HG02884 (cell line): ENCODE results near the gene P2RX6.
"Not testable (repeated sequence)": the region's sequence is repeated elsewhere in the genome, so short reads cannot be mapped to it uniquely, and the experiment has no call there.

Experiments used
- ATAC-seq: cut with Tn5 transposase; IDR thresholded peaks from one replicate; pipeline ENCODE4 v1.9.1; 2021; ENCODE audit warnings: mild to moderate bottlenecking, moderate library complexity; ENCODE audit not compliant: unreplicated experiment

P2RX6 gene

GRCh38 chr22:21030621-21031544 lies 15.9 kb downstream of the P2RX6 start:
- no peak for ATAC-seq

GRCh38 chr22:21031545-21032036 lies 16.6 kb downstream of the P2RX6 start:
- ATAC-seq: no peak

- ATAC-seq: no peak
These were observed 17.3 kb downstream of the P2RX6 start, which contains the start of gene SLC7A4 for GRCh38 chr22:21032037-21032867. Gene SLC7A4, minus strand, starts transcription at chr22:21032561. Its CDS starts 749 bp downstream, at chr22:21031812.

- ATAC-seq: no peak
These were observed 18.1 kb downstream of the P2RX6 start for GRCh38 chr22:21032868-21033688.

- no peak for ATAC-seq
These were observed 18.9 kb downstream of the P2RX6 start for GRCh38 chr22:21033895-21034294.

- ATAC-seq: no peak
These were observed 20.0 kb downstream of the P2RX6 start for GRCh38 chr22:21034989-21035388.

- no peak for ATAC-seq
These were observed 23.4 kb downstream of the P2RX6 start for GRCh38 chr22:21038405-21038804.

- not testable (repeated sequence) for ATAC-seq
These were observed 24.2 kb downstream of the P2RX6 start for GRCh38 chr22:21039158-21039557.

- ATAC-seq: no peak
These were observed 27.0 kb downstream of the P2RX6 start for GRCh38 chr22:21041937-21042336.

GRCh38 chr22:21042978-21043859 lies 28.3 kb downstream of the P2RX6 start:
- ATAC-seq: no peak

- no peak for ATAC-seq
These were observed 29.0 kb downstream of the P2RX6 start for GRCh38 chr22:21043860-21044535.

GRCh38 chr22:21044931-21045584 lies 30.1 kb downstream of the P2RX6 start:
- ATAC-seq: no peak

GRCh38 chr22:21045585-21046294 lies 30.8 kb downstream of the P2RX6 start, which contains the start of gene LRRC74B:
Gene LRRC74B, plus strand, starts transcription at chr22:21045946. Its CDS starts 41 bp downstream, at chr22:21045987.
- ATAC-seq: peak; percentile 63

GRCh38 chr22:21047035-21047661 lies 32.2 kb downstream of the P2RX6 start:
- no peak for ATAC-seq

- ATAC-seq: no peak
These were observed 32.8 kb downstream of the P2RX6 start for GRCh38 chr22:21047730-21048129.

- ATAC-seq: not testable (repeated sequence)
These were observed 33.5 kb downstream of the P2RX6 start for GRCh38 chr22:21048448-21048847.

- ATAC-seq: not testable (repeated sequence)
These were observed 34.0 kb downstream of the P2RX6 start for GRCh38 chr22:21048965-21049364.
